A549 (cell line): ENCODE measurements around the gene FAAP100.

ENCODE experiments used
- CTCF ChIP-seq: fragments of >200 bp; sonication (Bioruptor Twin); formaldehyde crosslinking; IDR thresholded peaks from 3 replicates; pipeline ENCODE4 v1.5.1; 2016
- HDAC2 ChIP-seq: fragments of 200-600 bp; sonication (generic); IDR thresholded peaks from 2 replicates; pipeline ENCODE4 v1.6.1; 2016
- KDM1A ChIP-seq: fragments of 200-600 bp; sonication (generic); IDR thresholded peaks from 2 replicates; pipeline ENCODE4 v1.6.1; 2016; ENCODE audit warnings: low read depth, mild to moderate bottlenecking
- MAFK ChIP-seq: fragments of 450-650 bp; IDR thresholded peaks from 2 replicates; pipeline ENCODE4 v1.6.1; 2014; ENCODE audit not compliant: partially characterized antibody
- MYC ChIP-seq: IDR thresholded peaks from 2 replicates; pipeline ENCODE4 v1.6.1; 2012; ENCODE audit warnings: mild to moderate bottlenecking, inconsistent platforms, low read length, improper control_type of control experiment, borderline replicate concordance
- USF2 ChIP-seq: fragments of 450-650 bp; IDR thresholded peaks from 2 replicates; pipeline ENCODE4 v1.6.1; 2014; ENCODE audit warnings: antibody characterized with exemption

- TF ChIP-seq HDAC2 (no peak), CTCF (no peak), MAFK (no peak), MYC (no peak), USF2 (peak; percentile 53), KDM1A (no peak)
These were observed 39.4 kb downstream of the FAAP100 start, which contains the start of gene ACTG1 for GRCh38 chr17:81512562-81513371.
